Breast epithelium (tissue), 3 donors: ENCODE results near the gene KCNJ1.

Source experiments
- POLR2AphosphoS5 ChIP-seq, 3 donors: sonication (generic); formaldehyde crosslinking; IDR thresholded peaks; one replicate each; pipeline ENCODE4 v1.6.1; 2017; ENCODE audit warnings: antibody characterized with exemption in 3 of 3
- TF ChIP-seq, protein P1 (sequence below), 3 donors: fragments of 450-650 bp; IDR thresholded peaks; one replicate each; pipeline ENCODE4 v1.5.1; 2016 to 2017; ENCODE audit warnings: antibody characterized with exemption in 3 of 3, mild to moderate bottlenecking in 3 of 3, moderate library complexity in 3 of 3

DNA sequence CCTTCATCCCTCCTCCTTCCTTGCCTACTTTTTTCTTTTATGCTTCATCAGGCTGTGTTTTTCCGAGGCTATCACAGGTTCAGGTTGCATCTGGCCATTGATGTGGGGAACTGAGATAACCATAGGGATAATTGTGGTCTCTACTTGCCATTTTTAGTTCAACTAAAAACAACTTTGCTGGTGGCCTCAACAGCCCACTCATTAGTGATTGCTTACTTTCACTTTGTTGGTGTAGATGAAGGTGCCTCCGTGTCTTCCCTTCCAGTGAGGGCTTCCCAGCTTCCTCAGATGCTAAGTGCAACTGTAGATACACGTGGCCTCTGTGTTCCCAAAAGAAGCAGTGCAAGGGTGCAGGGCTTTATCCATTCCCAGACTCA, 35.0 kb downstream of the KCNJ1 start:
- TF ChIP-seq POLR2AphosphoS5 (IDR thresholded peaks at IDR 0.05), result no peak
- TF ChIP-seq, protein P1, sequence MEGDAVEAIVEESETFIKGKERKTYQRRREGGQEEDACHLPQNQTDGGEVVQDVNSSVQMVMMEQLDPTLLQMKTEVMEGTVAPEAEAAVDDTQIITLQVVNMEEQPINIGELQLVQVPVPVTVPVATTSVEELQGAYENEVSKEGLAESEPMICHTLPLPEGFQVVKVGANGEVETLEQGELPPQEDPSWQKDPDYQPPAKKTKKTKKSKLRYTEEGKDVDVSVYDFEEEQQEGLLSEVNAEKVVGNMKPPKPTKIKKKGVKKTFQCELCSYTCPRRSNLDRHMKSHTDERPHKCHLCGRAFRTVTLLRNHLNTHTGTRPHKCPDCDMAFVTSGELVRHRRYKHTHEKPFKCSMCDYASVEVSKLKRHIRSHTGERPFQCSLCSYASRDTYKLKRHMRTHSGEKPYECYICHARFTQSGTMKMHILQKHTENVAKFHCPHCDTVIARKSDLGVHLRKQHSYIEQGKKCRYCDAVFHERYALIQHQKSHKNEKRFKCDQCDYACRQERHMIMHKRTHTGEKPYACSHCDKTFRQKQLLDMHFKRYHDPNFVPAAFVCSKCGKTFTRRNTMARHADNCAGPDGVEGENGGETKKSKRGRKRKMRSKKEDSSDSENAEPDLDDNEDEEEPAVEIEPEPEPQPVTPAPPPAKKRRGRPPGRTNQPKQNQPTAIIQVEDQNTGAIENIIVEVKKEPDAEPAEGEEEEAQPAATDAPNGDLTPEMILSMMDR (IDR thresholded peaks at IDR 0.05), result no peak
